ENCODE data around the gene BGLAP. TPM values are rescaled to one million over a fixed set of nuclear protein-coding genes. Genes with fewer than 3 reads are reported as not detected.

Gene BGLAP
- total RNA-seq, 1 experiment from 2014 or later = 2.3 TPM

Other genes with a start within 250 kb of the BGLAP start
- gene SSR2, start 221.2 kb upstream of the BGLAP start, total RNA-seq (2014; rRNA removed; shearing (Covaris generic); ENCODE audit: low replicate concordance) = 243 and 387 TPM in 2 replicates
- 29.3 and 40.3 TPM in 2 replicates for gene UBQLN4, start 188.4 kb upstream of the BGLAP start, total RNA-seq (2014; rRNA removed; shearing (Covaris generic); ENCODE audit: low replicate concordance)
- 5.8 and 16.9 TPM in 2 replicates for gene LAMTOR2, start 187.4 kb upstream of the BGLAP start, total RNA-seq (2014; rRNA removed; shearing (Covaris generic); ENCODE audit: low replicate concordance)
- not detected in 2 replicates for gene RAB25, start 181.0 kb upstream of the BGLAP start, total RNA-seq (2014; rRNA removed; shearing (Covaris generic); ENCODE audit: low replicate concordance)
- gene MEX3A, start 159.7 kb upstream of the BGLAP start, total RNA-seq (2014; rRNA removed; shearing (Covaris generic); ENCODE audit: low replicate concordance) = 2.3 and 2.7 TPM in 2 replicates
- gene LMNA, start 127.5 kb upstream of the BGLAP start, total RNA-seq (2014; rRNA removed; shearing (Covaris generic); ENCODE audit: low replicate concordance) = 1,337 and 1,568 TPM in 2 replicates
- gene SEMA4A, start 88.6 kb upstream of the BGLAP start, total RNA-seq (2014; rRNA removed; shearing (Covaris generic); ENCODE audit: low replicate concordance) = 0.49 TPM in 1 of 2 replicates, not detected in the other
- gene SLC25A44, start 48.1 kb upstream of the BGLAP start, total RNA-seq (2014; rRNA removed; shearing (Covaris generic); ENCODE audit: low replicate concordance) = 12.7 and 13.1 TPM in 2 replicates
- 161 and 219 TPM in 2 replicates for gene PMF1, start 29.2 kb upstream of the BGLAP start, total RNA-seq (2014; rRNA removed; shearing (Covaris generic); ENCODE audit: low replicate concordance)
- gene PAQR6, start 5.9 kb downstream of the BGLAP start, total RNA-seq (2014; rRNA removed; shearing (Covaris generic); ENCODE audit: low replicate concordance) = 0.59 TPM in 1 of 2 replicates, not detected in the other
- 75.7 and 99.5 TPM in 2 replicates for gene SMG5, start 40.6 kb downstream of the BGLAP start, total RNA-seq (2014; rRNA removed; shearing (Covaris generic); ENCODE audit: low replicate concordance)
- 2.4 and 5.8 TPM in 2 replicates for gene TMEM79, start 42.1 kb downstream of the BGLAP start, total RNA-seq (2014; rRNA removed; shearing (Covaris generic); ENCODE audit: low replicate concordance)
- 2.9 and 8.7 TPM in 2 replicates for gene GLMP, start 53.5 kb downstream of the BGLAP start, total RNA-seq (2014; rRNA removed; shearing (Covaris generic); ENCODE audit: low replicate concordance)
- gene VHLL, start 57.1 kb downstream of the BGLAP start, total RNA-seq (2014; rRNA removed; shearing (Covaris generic); ENCODE audit: low replicate concordance) = not detected in 2 replicates
- gene CCT3, start 96.1 kb downstream of the BGLAP start, total RNA-seq (2014; rRNA removed; shearing (Covaris generic); ENCODE audit: low replicate concordance) = 1,070 and 1,240 TPM in 2 replicates
- 1.3 TPM in 1 of 2 replicates, not detected in the other for gene TSACC, start 96.3 kb downstream of the BGLAP start, total RNA-seq (2014; rRNA removed; shearing (Covaris generic); ENCODE audit: low replicate concordance)
- gene RHBG, start 127.0 kb downstream of the BGLAP start, total RNA-seq (2014; rRNA removed; shearing (Covaris generic); ENCODE audit: low replicate concordance) = not detected in 2 replicates